ENCODE data around the gene ME3. TPM values are rescaled to one million over a fixed set of nuclear protein-coding genes. Genes with fewer than 3 reads are reported as not detected.

The ME3 gene
- total RNA-seq, 1 donor from 2014 or later: 1.3 TPM

DNA sequence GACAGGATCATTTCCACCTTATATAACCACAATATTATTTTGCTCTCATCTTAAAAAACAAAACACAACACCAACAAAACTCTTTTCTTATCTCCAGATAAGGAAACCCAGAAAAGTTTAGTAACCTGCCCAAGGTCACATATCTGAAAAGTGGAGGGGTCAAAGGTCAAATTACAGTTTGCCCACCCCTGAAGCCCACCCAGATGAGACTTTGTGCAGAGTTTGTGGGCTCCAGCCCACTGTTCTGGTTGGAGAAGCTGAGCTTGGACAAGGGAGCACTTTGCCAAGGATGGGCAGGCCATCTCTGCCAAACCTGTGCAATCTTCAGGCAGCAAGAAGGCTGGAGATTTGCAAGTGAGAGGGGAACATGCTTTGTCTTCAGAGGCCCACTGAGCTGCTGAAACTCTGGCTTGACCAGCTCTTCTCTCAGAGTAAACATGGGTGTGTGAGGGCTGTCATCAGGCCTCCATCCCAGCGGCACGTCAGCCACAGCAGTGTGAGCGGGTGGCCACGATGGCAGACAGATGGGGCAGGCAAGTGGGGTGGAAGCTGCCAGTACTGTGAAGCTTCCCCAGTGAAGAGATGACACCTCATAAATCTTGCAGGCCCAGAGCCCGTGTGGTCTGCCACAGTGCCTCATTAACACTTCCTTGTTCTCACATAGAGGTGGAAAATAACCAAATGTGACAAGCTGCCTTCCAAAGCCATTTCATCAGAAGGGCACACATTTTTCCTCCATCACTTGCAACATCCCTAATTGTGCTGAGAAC, 186.0 kb downstream of the ME3 start:
- CTCF ChIA-PET: no interaction called here
- Mint-ChIP-seq H3K4me1 (no peaks in the 10 kb centered on the region), H3K4me3 (no peak overlapping the region), H3K9me3 (no peaks in the 10 kb centered on the region), H3K36me3 (ENCODE audit: low read depth) (no peaks in the 10 kb centered on the region), H3K27me3 (no peaks in the 10 kb centered on the region), H3K27ac (no peak overlapping the region)
- ATAC-seq (ENCODE audit: low read depth) (no peak), DNase-seq (no peak)
- POLR2A ChIA-PET: no interaction called here
- intact Hi-C loops (cut with micrococcal nuclease): no loop called here
- TF ChIP-seq, protein P1, sequence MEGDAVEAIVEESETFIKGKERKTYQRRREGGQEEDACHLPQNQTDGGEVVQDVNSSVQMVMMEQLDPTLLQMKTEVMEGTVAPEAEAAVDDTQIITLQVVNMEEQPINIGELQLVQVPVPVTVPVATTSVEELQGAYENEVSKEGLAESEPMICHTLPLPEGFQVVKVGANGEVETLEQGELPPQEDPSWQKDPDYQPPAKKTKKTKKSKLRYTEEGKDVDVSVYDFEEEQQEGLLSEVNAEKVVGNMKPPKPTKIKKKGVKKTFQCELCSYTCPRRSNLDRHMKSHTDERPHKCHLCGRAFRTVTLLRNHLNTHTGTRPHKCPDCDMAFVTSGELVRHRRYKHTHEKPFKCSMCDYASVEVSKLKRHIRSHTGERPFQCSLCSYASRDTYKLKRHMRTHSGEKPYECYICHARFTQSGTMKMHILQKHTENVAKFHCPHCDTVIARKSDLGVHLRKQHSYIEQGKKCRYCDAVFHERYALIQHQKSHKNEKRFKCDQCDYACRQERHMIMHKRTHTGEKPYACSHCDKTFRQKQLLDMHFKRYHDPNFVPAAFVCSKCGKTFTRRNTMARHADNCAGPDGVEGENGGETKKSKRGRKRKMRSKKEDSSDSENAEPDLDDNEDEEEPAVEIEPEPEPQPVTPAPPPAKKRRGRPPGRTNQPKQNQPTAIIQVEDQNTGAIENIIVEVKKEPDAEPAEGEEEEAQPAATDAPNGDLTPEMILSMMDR (IDR thresholded peaks at IDR 0.05): no peak

GRCh38 chr11:86484795-86485166, 187.6 kb downstream of the ME3 start:
- H3K4me3 Mint-ChIP-seq: no peak overlapping the region
- no peaks in the 10 kb centered on the region for H3K9me3 Mint-ChIP-seq
- ATAC-seq (ENCODE audit: low read depth) (no peak), DNase-seq (no peak)
- ChIA-PET CTCF (no interaction called here), POLR2A (no interaction called here)
- no peaks in the 10 kb centered on the region for H3K27me3 Mint-ChIP-seq
- no peaks in the 10 kb centered on the region for H3K4me1 Mint-ChIP-seq
- H3K36me3 Mint-ChIP-seq (ENCODE audit: low read depth): no peaks in the 10 kb centered on the region
- TF ChIP-seq, protein P1 (IDR thresholded peaks at IDR 0.05): no peak
- intact Hi-C loops (cut with micrococcal nuclease): no loop called here
- H3K27ac Mint-ChIP-seq: no peak overlapping the region

DNA sequence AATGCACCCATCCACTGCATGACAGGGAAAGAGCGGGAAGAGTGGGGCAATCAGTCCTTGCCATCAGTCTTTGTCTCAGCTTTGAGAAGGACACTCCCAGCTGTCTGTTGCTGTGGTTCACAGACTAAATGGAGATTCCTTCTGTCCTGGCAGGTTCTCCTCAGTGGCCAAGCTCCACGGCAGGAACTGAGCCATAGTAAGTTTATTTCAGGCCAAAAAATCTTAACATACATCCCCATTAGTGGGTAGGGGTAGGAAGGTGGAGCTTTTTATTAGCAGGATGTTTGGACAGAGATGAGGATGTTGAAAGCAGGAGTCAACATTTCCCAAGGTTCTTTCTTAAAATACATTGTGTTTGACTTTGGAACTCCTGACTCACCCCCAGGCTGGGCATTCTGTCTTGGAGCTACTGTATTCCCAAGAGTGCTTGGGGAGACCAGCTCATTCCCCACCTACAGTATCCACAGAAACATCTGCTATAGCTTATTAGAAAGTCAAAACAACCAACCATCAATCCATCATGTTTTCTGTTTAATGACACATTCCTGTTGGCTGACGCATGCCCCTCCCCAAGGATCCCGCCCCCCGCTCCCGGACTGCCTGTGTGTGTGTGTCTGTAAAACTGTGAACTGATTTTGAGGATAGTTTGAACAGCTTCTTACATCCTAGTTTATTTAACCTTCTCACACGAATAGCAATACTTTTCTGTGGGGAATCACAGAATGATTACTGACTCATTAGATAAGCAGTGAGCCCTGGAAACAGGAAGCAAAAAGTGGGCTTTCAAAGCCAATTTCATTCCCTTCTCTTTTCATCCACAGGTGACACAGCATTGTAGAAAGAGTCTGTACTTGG, 188.2 kb downstream of the ME3 start:
- DNase-seq (no peak), ATAC-seq (ENCODE audit: low read depth) (no peak)
- ChIA-PET CTCF (no interaction called here), POLR2A (no interaction called here)
- no peaks in the 10 kb centered on the region for H3K27me3 Mint-ChIP-seq
- no peaks in the 10 kb centered on the region for H3K4me1 Mint-ChIP-seq
- no peak overlapping the region for H3K4me3 Mint-ChIP-seq
- H3K36me3 Mint-ChIP-seq (ENCODE audit: low read depth): no peaks in the 10 kb centered on the region
- no peaks in the 10 kb centered on the region for H3K9me3 Mint-ChIP-seq
- TF ChIP-seq, protein P1 (IDR thresholded peaks at IDR 0.05): no peak
- intact Hi-C loops (cut with micrococcal nuclease): no loop called here
- no peak overlapping the region for H3K27ac Mint-ChIP-seq

DNA sequence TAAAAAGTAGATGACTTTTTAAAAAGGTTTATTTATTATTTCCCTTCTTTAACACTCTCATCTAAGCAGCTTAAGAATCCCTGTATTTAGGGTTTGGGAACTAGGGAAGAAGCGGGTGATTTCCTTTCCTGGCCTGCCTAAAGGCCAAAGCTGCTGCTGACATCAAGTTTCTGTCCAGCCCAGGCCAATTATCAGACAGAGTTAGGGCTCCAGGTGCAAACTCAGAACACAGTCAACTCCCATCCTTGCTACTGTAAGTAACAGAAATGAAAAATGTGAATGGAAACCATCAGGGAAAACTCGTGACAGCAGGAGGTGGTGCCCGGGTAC, 188.8 kb downstream of the ME3 start:
- H3K36me3 Mint-ChIP-seq (ENCODE audit: low read depth): no peaks in the 10 kb centered on the region

GRCh38 chr11:86482692-86483091, 189.7 kb downstream of the ME3 start:
- Mint-ChIP-seq H3K36me3 (ENCODE audit: low read depth) (no peaks in the 10 kb centered on the region), H3K4me1 (no peaks in the 10 kb centered on the region), H3K4me3 (no peak overlapping the region), H3K27ac (no peak overlapping the region), H3K27me3 (no peaks in the 10 kb centered on the region), H3K9me3 (no peaks in the 10 kb centered on the region)
- intact Hi-C loops (cut with micrococcal nuclease): no loop called here
- CTCF ChIA-PET: interaction anchor here (0.6 kb wide), 1 partner anchor 469 kb away, joined by 3 read pairs; no protein-coding TSS in a partner anchor
- ATAC-seq (ENCODE audit: low read depth): no peak
- TF ChIP-seq, protein P1 (IDR thresholded peaks at IDR 0.05): no peak
- POLR2A ChIA-PET: no interaction called here
- no peak for DNase-seq

More for the DNA sequence above, 188.8 kb downstream of the ME3 start:
- no peak overlapping the region for H3K27ac Mint-ChIP-seq
- TF ChIP-seq, protein P1 (IDR thresholded peaks at IDR 0.05): no peak
- H3K4me1 Mint-ChIP-seq: no peaks in the 10 kb centered on the region
- no peaks in the 10 kb centered on the region for H3K27me3 Mint-ChIP-seq
- intact Hi-C loops (cut with micrococcal nuclease): no loop called here
- H3K9me3 Mint-ChIP-seq: no peaks in the 10 kb centered on the region
- no peak overlapping the region for H3K4me3 Mint-ChIP-seq
- no peak for ATAC-seq (ENCODE audit: low read depth)
- POLR2A ChIA-PET: no interaction called here
- no peak for DNase-seq
- CTCF ChIA-PET: no interaction called here

All from activated B cell treated with CpG ODN at 0.5 μM for 24 hours (primary cell).